Cerebellar nuclear complex (tissue), 1 donor: ENCODE data around the gene SHANK1.

Experiments used
- DNase-seq, 2 experiments: peaks; one replicate each; lab custom pipeline; 2025; lab: John Stamatoyannopoulos, UW

The SHANK1 gene

GRCh38 chr19:50728084-50728737 lies 8.6 kb upstream of the SHANK1 start:
- DNase-seq, result peak; percentile 61 to 62

- no peak for DNase-seq
Observed at GRCh38 chr19:50725911-50726230, 6.3 kb upstream of the SHANK1 start.

GRCh38 chr19:50725218-50725910 lies 5.8 kb upstream of the SHANK1 start:
- no peak for DNase-seq

GRCh38 chr19:50724522-50725217 lies 5.1 kb upstream of the SHANK1 start:
- peak; percentile 97 to 99 for DNase-seq

- DNase-seq, result no peak
Observed at GRCh38 chr19:50723735-50724521, 4.3 kb upstream of the SHANK1 start.

GRCh38 chr19:50723069-50723468 lies 3.5 kb upstream of the SHANK1 start, which contains the start of gene CLEC11A:
Gene CLEC11A, plus strand, starts transcription at chr19:50723364. Its CDS starts 162 bp downstream, at chr19:50723526.
- no peak for DNase-seq

- no peak for DNase-seq
Observed at GRCh38 chr19:50722201-50723013, 2.8 kb upstream of the SHANK1 start.

GRCh38 chr19:50721441-50722137 lies 2.0 kb upstream of the SHANK1 start:
- no peak for DNase-seq

GRCh38 chr19:50720921-50721381 lies 1.3 kb upstream of the SHANK1 start:
- no peak for DNase-seq

GRCh38 chr19:50720181-50720920 lies 749 bp upstream of the SHANK1 start:
- no peak for DNase-seq

- no peak for DNase-seq
Observed at GRCh38 chr19:50719119-50719435, 525 bp downstream of the SHANK1 start.

GRCh38 chr19:50718255-50719118 lies 1.1 kb downstream of the SHANK1 start:
- no peak for DNase-seq

- DNase-seq, result no peak
Observed at GRCh38 chr19:50717891-50718254, 1.7 kb downstream of the SHANK1 start.

- no peak for DNase-seq
Observed at GRCh38 chr19:50717026-50717723, 2.4 kb downstream of the SHANK1 start.

GRCh38 chr19:50716178-50717025 lies 3.2 kb downstream of the SHANK1 start:
- no peak for DNase-seq

- DNase-seq, result no peak
Observed at GRCh38 chr19:50713556-50714236, 5.9 kb downstream of the SHANK1 start.

GRCh38 chr19:50712833-50713232 lies 6.8 kb downstream of the SHANK1 start:
- DNase-seq, result no peak
